Smooth muscle cell (in vitro differentiated cells): ENCODE measurements around the gene ZMIZ1. TPM values are rescaled to one million over a fixed set of nuclear protein-coding genes. Genes with fewer than 3 reads are reported as not detected.

ENCODE experiments used
- DNase-seq: peaks from one replicate; lab custom pipeline; 2025; ENCODE audit not compliant: unreplicated experiment; lab: John Stamatoyannopoulos, UW
- H2AFZ ChIP-seq: fragments of 200-600 bp; sonication (generic); 2 replicates; pipeline ENCODE4 v1.6.0; 2016; ENCODE audit warnings: antibody characterized with exemption, low read depth, mild to moderate bottlenecking
- H3F3A ChIP-seq: fragments of 200-600 bp; sonication (generic); 2 replicates; pipeline ENCODE4 v1.6.0; 2017; ENCODE audit warnings: antibody characterized with exemption, low read depth
- H3K27ac ChIP-seq: fragments of 200-600 bp; sonication (generic); 2 replicates; pipeline ENCODE4 v1.5.1; 2016; ENCODE audit warnings: low read depth, mild to moderate bottlenecking
- H3K27me3 ChIP-seq: fragments of 200-600 bp; sonication (generic); 2 replicates; pipeline ENCODE4 v1.6.1; 2016; ENCODE audit warnings: low read depth, mild to moderate bottlenecking
- H3K36me3 ChIP-seq: fragments of 200-600 bp; sonication (generic); 2 replicates; pipeline ENCODE4 v1.5.1; 2016; ENCODE audit warnings: low read depth
- H3K4me1 ChIP-seq: fragments of 200-600 bp; sonication (generic); 2 replicates; pipeline ENCODE4 v1.5.1; 2016; ENCODE audit warnings: low read depth
- H3K4me2 ChIP-seq: fragments of 200-600 bp; sonication (generic); 2 replicates; pipeline ENCODE4 v1.6.0; 2016; ENCODE audit warnings: mild to moderate bottlenecking
- H3K4me3 ChIP-seq: fragments of 200-600 bp; sonication (generic); 2 replicates; pipeline ENCODE4 v1.5.1; 2016; ENCODE audit warnings: mild to moderate bottlenecking
- H3K79me2 ChIP-seq: fragments of 200-600 bp; sonication (generic); 2 replicates; pipeline ENCODE4 v1.6.0; 2016; ENCODE audit warnings: low read depth, mild to moderate bottlenecking
- H3K9ac ChIP-seq: fragments of 200-600 bp; sonication (generic); 2 replicates; pipeline ENCODE4 v1.6.0; 2016; ENCODE audit warnings: low read depth
- H3K9me3 ChIP-seq: fragments of 200-600 bp; sonication (generic); replicated peaks from 2 replicates; pipeline ENCODE4 v1.5.1; 2016; ENCODE audit warnings: low read depth
- H4K20me1 ChIP-seq: fragments of 200-600 bp; sonication (generic); 2 replicates; pipeline ENCODE4 v1.6.0; 2016; ENCODE audit warnings: low read depth
- CTCF ChIP-seq: fragments of 200-600 bp; sonication (generic); IDR thresholded peaks from 2 replicates; pipeline ENCODE4 v1.5.1; 2017; ENCODE audit warnings: borderline replicate concordance, mild to moderate bottlenecking, antibody characterized with exemption; ENCODE audit not compliant: insufficient read depth, poor library complexity, severe bottlenecking
- WGBS: methylation state at CpG from one replicate; pipeline ENCODE4 v1.1.7; 2016; ENCODE audit warnings: low lambda C conversion rate; 5-methylcytosine and 5-hydroxymethylcytosine counted together
- polyA plus RNA-seq: library from polyadenylated mRNA; unstranded; fragments of >200 nt; fragmentation: Nextera tagmentation; extraction: Ambion mirVana; gene quantifications from 2 replicates; pipeline ENCODE4 v1.2.1, GENCODE V29; 2016
- total RNA-seq: library from RNA; depleted of rRNA; stranded (reverse); fragments of >200 nt; gene quantifications from 2 replicates; pipeline ENCODE4 v1.2.3, GENCODE V29; 2014

Gene ZMIZ1
- total and polyA plus RNA-seq, 2 experiments from 2014 or later: 24.2 to 31.3 TPM

- DNase-seq: no peak
- no peaks in the 10 kb centered on the region for H3K4me1 ChIP-seq
- no peaks in the 10 kb centered on the region for H3K9me3 ChIP-seq
- no peak overlapping the region for H3K27ac ChIP-seq
- no peaks in the 10 kb centered on the region for H3K79me2 ChIP-seq
- H3K9ac ChIP-seq: no peak overlapping the region
- H3K4me2 ChIP-seq: no peak overlapping the region
- H4K20me1 ChIP-seq: no peaks in the 10 kb centered on the region
- H3K36me3 ChIP-seq: no peaks in the 10 kb centered on the region
- H3K4me3 ChIP-seq: no peak overlapping the region
- TF ChIP-seq CTCF: no peak
- 91% methylated on average over 5 of the region's 5 CpGs for WGBS
- H3K27me3 ChIP-seq: no peaks in the 10 kb centered on the region
- no peaks in the 10 kb centered on the region for H3F3A ChIP-seq
- H2AFZ ChIP-seq: no peak overlapping the region
Measured at GRCh38 chr10:79340646-79341244, 272.0 kb downstream of the ZMIZ1 start.

GRCh38 chr10:79342295-79342761 lies 273.6 kb downstream of the ZMIZ1 start:
- H2AFZ ChIP-seq: no peak overlapping the region
- H3K36me3 ChIP-seq: no peaks in the 10 kb centered on the region
- no peak for DNase-seq
- H3K9me3 ChIP-seq: no peaks in the 10 kb centered on the region
- no peak overlapping the region for H3K9ac ChIP-seq
- 94% methylated on average over 5 of the region's 5 CpGs for WGBS
- H3K4me2 ChIP-seq: no peak overlapping the region
- TF ChIP-seq CTCF: no peak
- H3K27ac ChIP-seq: no peak overlapping the region
- no peaks in the 10 kb centered on the region for H3K27me3 ChIP-seq
- H3K79me2 ChIP-seq: no peaks in the 10 kb centered on the region
- H3K4me3 ChIP-seq: no peak overlapping the region
- no peaks in the 10 kb centered on the region for H3F3A ChIP-seq
- no peaks in the 10 kb centered on the region for H4K20me1 ChIP-seq
- H3K4me1 ChIP-seq: no peaks in the 10 kb centered on the region

- Histone ChIP-seq H3F3A (no peaks in the 10 kb centered on the region), H3K4me1 (peaks cover under 1% of the 10 kb centered on the region), H3K9ac (no peak overlapping the region), H3K27me3 (no peaks in the 10 kb centered on the region), H2AFZ (no peak overlapping the region), H4K20me1 (no peaks in the 10 kb centered on the region), H3K4me2 (no peak overlapping the region), H3K9me3 (no peaks in the 10 kb centered on the region), H3K27ac (no peak overlapping the region), H3K36me3 (no peaks in the 10 kb centered on the region), H3K4me3 (no peak overlapping the region), H3K79me2 (peaks cover 6% of the 10 kb centered on the region)
- WGBS: 90% methylated on average over 10 of the region's 10 CpGs
- no peak for DNase-seq
- no peak for TF ChIP-seq CTCF
Measured at GRCh38 chr10:79342811-79343561, 274.2 kb downstream of the ZMIZ1 start.
